T-helper 1 cell treated with Interleukin-12 subunit alpha and Interleukin-12 subunit beta and Interleukin-4 antibody, amounts not matched to agents 30 ng/mL and 1 ng/mL, for 36 hours (primary cell): ENCODE data around the gene MRPL54. TPM values are rescaled to one million over a fixed set of nuclear protein-coding genes. Genes with fewer than 3 reads are reported as not detected.

Source experiments
- intact Hi-C: fragments of 100-400 bp; cut with micrococcal nuclease; formaldehyde crosslinking; loops from one replicate; pipeline ENCODE4 v1.15.1; 2024
- total RNA-seq: library from RNA; stranded (reverse); gene quantifications from 2 replicates; pipeline ENCODE4 v1.2.3, GENCODE V29; 2022

Gene MRPL54
- total RNA-seq, 1 donor from 2014 or later = 94.5 TPM

DNA sequence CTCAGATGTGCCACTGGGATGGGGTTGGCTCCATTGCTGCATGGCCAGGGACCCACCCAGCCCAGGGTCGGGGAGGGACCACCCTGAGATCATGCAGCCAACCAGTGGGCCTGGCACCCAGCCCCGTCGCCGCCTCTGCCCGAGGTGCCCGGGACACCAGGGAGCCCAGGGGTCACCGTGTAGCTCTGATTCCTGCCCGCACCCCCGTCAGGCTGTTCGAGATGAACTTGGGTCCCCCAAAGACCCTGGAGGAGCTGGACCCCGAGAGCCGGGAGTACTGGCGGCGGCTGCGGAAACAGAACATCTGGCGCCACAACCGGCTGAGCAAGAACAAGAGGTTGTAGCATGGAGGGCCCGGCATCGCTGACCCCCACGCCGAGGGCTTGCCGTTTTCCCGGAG is 4.6 kb downstream of the MRPL54 start:
- intact Hi-C loops = no loop called here

DNA sequence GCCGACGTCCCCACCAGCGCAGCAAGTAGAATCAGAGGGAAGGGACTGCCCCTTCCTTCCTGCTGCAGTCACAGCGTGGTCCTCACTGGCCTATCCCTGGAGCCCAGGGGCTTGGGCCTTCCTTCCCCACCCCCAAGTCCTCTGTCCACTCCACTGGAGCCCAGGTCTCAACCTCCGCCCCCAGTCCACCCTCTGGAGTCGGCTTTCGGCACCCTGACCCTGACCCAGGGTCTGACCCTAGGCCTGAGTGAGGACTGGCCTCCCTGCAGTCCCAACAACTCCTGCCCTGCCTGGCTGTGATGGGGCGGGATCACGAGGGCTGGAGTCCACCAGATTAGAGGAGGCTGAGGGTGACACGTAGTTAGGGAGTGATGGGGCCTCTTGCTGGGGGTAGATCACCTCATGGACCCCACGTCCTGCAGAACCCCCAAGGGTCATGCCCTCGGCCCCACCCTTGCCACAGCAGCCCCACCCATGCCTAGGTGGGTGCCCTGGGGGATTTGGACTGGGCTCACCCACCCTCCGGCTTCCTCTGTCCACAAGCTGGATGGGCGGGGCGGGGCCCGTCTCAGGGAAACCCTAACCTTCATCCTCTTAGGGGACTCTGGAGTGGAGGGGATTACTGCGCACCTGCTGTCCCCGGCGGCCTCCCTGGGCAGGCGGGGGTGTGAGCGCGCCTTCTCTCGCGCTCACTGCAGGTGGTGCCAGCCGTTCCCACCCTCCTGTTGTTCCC is 5.7 kb downstream of the MRPL54 start:
- intact Hi-C loops = no loop called here

DNA sequence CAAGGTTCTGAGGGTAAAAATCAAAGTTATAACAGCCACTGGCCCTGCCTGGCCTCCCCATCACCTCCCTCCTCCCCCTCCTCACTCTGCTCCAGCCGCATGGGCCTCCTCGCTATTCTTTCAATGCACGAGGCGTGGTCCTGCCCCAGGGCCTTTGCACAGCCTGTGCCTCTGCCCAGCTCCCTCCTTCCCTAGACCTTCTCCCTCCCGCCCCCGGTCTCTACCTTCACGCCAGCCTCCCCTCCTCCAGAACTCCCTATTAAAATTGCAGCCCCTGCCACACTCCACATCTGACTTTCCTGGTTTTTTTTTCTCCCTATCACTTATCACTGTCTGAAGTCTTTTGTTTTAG is 6.2 kb downstream of the MRPL54 start:
- intact Hi-C loops = no loop called here

DNA sequence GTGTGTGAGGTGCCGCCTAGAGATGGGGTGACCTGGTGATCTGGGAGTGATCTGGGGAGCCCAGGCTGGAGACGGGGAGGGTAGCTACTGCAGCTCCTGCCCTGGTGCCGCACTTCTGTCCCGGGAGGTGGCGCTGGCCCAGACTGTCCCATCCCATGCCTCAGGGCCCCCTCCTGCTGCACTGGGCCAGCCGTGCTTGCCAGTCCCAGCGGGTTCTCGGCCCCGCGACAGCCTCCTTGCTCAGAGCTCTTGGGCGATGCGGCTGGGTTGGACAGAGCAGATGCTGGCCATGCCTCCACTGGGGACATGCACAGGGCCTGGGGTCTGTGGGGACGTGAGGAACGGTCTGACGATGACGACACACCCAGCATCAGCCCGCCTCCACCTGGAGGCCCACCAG is 7.0 kb downstream of the MRPL54 start:
- intact Hi-C loops = no loop called here

DNA sequence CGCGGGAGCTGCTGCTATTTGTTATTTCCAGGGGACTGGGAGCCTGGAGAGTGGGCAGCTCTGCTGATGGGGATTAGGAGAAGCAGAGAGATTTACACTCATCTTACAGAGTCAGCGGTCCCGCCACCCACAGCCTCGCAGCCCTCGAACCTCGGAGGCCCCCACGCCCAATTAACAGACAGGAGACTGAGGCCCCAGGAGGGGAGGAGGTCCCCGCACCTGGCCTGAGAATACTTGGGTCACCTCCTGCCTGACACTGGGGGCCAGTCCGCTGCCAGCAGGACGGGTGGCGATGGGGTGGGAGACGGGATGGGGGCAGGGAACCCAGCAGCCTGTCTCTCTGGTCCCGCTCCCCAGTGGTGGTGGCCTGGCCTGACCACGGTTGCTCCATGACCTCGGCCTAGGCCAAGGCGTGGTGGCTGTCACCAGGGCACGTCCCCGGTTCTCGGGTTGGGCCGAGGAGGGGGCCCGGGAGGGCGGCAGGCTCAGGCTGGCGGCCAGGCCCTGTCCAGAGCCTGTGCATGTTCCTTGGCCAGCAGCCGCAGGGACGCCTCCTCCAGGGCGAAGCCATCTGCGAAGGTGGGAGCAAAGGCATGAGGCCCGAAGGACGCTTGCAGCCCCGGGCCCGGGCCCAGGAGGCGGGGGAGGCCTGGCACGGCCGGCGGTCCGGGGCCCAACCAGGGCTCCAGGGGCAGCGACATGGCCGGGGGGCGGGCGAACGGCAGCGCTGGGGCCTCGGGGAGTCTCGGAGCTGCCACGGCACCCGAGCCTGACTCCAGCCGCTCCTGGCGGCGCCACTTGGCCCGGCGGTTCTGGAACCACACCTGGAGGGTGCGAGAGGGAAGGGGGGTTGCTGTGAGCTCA is 7.9 kb downstream of the MRPL54 start:
- intact Hi-C loops = no loop called here

DNA sequence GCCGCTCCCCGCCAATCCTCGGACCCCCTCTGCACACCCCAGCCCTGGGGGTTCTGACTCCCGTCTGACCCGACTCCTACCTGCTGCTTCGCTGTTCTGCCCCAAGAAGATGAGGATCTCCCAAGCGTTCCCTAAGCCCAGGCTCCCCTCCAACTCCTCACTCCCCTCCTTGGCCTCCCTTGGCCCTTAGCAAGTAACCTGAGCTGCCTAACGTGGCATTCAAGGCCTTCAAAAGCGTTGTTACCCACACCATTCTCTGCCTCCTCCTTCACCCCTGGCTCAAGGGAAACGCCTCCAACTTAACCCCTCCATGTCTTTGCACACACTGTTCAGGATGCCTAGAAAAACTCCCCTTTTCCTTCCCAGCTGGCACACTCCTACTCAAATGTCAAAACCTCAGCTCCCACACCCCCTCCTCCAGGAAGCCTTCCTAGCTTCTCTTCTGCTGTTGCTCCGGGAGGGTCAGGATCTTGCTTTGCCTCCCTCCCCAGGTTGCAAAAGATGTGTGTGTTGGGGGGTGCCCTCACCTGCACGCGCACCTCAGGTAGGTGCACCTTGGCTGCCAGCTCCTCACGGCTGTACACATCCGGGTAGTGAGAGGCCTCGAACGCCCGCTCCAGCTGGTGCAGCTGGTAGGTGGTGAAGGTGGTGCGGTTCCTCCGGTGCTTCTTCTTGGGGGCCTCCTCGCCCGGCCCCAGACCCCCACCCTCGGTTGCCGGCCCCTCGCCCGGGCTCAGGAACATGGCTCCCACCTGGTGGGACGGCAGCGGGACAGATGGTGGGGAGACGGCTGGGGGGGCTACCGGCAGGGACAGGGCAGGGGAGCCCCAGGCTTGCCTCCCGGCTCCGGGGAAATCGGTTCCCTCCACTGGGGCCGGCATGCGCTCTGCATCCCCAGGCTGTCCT is 8.8 kb downstream of the MRPL54 start:
- intact Hi-C loops = no loop called here

DNA sequence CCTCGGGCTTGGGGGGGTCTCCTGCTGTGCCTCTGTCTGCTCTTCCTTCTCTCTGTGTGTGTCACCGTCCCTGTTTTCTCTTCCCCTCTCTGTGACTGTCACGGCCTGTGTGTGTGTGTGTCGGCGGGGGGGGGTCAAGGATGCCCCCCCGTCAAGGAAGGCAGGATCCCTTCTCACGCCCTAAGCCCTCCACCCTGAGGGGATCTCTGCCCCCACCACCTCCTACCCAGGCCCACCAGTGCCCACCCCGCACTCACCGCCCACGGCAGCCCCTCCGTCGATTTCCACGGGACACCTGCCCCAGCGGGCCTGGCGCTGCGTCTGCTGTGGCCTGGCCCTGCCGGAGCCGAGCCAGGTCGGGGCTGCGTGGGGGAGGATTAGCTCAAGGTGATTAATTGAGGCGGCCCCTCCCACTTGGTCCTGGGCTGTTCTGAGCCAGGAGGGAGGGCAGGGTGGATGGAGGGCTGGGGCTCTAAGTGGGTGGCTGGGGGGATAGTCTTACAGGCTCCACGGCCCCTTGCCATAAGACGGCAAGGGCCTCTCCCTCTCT is 9.5 kb downstream of the MRPL54 start, which contains the start of gene RAX2:
Gene RAX2 (minus strand): TSS at position 323 of the 550 bp plus-strand sequence. CDS start 486 bp downstream, outside the sequence.
- intact Hi-C loops = no loop called here

DNA sequence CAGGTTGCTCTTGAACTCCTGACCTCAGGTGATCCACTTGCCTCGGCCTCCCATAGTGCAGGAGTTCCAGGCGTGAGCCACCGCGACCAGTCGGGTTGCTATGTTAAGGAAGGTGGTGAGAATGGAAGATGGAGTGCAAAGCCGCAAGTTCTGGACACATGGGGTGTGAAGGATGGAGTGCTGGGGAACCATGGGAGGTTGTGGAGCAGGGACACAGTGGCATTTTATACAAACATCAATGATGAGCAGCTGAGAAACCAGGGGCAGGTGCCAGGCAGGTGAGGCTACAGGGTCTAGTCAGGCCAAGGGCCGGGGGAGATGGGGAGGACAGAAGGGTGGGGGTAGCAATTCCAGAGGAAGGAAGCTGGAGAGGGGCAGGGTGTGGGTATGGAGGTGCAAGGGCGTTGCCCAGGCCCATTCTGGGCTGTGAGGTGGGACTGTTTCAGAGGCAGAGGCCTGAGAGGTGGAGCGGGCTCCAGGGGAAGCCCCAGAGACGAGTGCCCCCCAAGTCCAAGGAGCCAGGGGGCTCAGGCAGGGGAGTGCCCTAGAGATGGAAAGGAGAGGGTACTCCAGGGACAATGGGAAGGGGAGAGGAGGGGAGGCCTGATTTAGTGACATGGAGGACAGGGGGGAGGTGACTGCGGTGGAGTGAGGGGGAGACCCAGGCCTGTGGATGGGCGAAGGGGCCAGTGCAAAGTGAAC is 11.5 kb downstream of the MRPL54 start:
- intact Hi-C loops = no loop called here

DNA sequence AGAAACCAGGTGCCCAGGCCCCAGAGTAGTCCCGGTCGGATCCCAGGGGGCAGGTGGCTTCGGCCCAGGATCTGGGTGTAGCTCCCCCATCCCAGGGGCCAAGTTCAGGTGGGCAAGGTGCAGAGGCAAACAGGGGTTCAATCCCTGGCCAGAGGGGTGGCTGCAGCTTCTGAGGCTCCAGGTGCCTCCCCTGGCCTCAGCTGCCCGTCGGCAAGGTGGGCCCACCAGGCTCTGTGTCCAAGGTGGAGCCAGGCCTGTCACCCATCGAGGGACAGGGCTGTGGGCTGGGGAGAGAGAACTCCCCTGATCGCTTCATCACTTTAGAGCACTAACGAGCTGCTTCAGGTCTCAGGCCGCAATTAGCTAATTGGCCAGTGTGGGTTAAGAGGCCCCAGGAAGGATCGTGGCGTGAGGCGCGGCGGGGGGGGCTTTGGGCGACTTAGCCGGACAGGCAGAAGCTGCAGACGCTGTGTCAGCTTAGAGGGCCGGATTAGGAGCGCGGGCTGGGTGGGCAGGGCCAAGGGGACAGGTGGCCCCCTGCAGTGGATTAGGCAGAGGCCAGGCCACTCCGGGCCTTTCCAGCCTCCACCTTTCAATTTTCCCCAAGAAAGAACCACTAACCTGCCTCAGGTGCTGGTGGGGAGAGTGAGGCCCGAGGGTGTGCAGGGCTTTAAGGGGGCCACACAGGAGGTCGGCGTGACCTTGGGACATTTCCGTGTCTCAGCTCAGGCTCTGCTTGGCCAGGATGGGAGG is 12.3 kb downstream of the MRPL54 start:
- intact Hi-C loops = no loop called here

DNA sequence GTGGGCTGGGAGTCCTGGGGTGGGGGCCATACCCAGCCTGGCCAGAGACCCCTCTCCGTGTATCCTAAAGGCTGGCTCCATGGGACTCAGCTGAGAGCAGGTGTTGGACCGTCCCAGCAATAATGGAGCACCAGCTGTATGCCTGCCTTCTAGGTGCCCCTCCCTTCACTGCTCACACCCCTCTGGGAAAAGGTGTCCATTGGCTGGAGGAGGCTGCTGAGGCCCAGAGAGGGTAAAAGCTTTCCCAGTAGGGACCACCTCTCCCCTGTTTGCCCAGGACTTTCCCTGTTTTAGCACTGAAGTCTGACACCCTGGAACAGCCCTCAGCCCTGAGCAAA is 12.9 kb downstream of the MRPL54 start:
- intact Hi-C loops = no loop called here

DNA sequence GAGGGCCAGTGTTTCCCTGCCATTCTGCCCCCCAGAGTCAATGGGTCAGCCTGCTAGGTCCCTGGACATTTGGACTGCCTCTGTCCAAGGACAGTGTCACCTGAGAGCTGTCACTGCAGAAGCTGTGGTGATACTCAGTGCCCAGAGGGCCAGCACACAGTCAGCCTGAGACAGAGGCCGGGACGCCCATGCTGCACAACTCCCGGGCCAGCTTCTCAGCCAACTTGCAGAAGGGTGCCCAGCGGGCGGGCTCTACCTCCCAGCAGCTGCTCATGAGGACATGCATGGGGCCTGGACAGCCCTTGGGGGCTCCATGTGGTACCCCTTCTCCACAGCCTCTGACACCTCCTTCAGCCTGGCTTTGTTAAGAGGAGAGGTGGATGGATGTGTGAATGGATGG is 13.3 kb downstream of the MRPL54 start:
- intact Hi-C loops = no loop called here

DNA sequence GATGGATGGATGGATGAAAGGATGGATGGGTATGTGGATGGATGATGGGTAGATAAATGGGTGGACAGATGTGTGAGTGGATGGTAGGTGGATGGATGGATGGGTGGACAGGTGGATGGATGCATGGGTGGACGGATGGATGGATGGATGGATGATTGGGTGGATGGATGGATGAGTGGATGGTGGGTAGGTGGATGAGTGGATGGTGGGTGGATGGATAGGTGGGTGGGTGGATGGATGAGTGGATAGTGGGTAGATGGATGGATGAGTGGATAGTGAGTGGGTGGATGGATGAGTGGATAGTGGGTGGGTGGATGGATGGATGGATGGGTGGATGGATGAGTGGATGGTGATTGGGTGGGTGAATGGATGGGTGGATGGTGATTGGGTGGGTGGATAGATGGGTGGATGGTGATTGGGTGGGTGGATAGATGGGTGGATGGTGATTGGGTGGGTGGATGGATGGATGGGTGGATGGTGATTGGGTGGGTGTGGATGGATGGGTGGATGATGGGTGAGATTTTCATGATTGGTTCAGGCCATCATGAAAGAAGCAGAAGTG is 14.1 kb downstream of the MRPL54 start:
- intact Hi-C loops = no loop called here

DNA sequence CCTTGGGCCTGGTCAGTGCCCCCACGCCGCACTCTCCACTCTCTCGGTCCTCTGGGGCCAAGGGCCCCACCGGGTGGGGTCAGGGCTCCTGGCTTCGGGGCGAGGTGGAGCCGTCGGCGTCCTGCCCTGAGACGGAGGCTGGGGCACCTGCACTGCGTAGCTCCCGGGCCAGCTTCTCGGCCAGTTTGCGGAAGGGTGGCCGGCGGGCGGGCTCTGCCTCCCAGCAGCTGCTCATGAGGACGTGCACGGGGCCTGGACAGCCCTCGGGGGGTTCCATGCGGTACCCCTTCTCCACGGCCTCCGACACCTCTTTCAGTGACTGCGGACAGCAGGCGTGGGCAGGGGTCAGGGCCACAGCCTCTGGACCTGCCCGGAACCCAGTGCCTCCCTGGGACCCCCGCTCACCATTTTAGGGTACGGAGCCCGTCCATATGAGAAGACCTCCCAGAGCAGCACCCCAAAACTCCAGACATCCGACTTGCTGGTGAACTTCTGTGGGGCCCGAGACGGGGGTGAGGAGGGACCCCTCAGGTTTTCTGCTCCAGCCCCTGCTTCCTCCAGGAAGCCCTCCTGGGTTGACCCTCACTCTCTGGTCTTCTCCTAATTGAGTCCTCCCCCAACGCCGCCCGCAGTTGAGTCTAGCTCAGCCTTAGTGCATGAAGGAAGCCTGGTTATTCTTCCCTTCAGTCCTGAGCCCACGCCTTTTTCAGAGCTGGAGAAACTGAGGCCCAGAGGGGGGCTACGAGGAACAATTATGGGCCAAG is 15.8 kb downstream of the MRPL54 start:
- intact Hi-C loops = no loop called here

DNA sequence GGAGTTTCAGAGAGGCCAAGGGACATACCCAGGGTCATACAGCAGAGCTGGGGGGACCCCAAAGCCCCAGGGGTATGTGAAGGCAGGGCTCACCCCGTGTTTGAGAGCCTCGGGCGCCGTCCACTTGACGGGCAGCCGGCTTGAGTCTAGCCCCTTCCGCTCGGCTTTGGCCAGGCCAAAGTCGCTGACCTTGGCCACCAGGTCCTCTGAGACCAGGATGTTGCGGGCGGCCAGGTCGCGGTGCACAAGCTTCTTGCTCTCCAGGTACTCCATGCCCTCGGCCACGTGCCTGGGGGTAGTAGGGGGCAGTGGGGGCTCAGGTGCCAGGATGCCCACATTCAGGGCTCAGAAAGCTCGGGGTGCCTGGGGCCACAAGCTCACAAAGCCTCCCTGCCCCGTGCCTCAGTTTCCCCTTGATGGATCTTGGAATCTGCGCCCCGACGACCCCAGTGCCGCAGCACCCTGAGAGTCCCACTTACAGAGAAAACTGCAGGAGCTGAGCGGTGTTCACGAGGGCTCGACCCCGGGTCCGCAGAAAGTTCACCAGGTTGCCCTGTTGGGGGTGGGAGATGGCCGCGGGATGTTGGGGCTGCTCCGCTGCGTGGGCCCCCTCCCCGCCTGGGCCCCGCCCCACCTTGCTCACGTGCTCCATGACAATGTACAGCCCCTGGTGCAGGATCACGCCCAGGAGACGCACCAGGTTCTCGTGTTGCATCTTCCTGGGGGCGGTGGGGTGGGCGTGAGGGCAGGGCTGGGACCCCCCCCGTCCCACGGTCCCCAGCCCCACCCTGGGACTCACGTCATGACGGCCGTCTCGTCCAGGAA is 16.6 kb downstream of the MRPL54 start:
- intact Hi-C loops = no loop called here

DNA sequence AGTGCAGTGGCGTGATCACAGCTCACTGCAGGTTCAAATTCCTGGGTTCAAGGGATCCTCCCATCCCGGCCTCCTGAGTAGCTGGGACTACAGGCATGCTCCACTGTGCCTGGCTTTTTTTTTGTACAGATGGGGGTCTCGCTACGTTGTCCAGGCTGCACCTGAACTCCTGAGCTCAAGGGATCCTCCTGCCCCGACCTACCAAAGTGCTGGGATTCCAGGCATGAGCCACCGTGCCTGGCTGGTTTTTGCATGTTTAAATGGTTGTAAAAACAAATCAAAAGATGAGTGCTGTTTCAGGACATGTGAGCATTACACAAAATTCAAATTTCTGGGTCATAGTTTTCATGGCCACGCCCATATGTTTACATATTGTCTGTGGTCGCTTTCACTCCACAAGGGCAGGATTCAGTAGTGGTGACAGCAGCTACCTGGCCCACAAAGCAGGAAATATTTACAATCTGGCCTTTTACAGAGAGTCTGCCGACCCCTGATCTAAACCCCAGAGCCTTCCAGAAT is 18.4 kb downstream of the MRPL54 start:
- intact Hi-C loops = loop anchor here (5.0 kb wide), 1 partner anchor 41 kb away; no protein-coding TSS in a partner anchor

DNA sequence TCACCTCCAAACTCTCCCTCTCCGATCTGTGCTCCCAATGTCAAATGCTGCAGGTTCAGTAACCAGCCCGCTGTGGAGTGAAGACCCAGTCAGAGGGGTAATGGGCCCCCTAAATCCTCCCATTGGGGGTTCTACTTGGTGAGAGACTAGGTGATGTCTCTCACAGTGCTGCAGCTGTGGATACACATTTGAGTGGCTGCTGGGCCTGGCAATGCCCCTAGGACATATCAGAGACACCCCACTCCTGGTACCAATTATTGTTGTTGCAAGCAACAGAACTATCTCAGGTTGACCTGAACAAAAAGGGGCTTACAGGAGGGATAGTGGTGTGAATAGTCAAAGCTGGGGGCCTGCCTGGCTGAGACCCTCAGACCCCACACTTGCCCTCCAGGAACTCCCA is 19.1 kb downstream of the MRPL54 start:
- intact Hi-C loops = loop anchor here (5.0 kb wide), 1 partner anchor 41 kb away; no protein-coding TSS in a partner anchor

DNA sequence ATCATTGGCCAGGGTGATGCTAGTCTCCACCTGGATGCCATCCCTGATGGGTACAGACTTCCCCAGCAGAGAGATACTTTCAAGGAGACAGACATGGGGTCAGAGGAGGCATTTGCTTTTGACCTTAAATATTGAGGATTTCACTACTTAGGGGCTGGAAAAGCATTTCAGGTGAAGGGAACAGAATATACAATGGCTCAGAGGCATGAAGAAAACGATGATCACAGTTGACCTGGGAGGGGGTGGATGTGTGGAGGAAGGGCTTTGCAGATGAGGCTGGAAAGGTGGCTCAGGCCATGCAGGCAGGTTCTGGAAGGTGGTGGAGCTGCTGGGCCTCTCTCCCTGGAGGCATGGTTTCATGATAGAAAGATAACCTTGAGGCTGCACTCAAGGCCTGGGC is 19.8 kb downstream of the MRPL54 start:
- intact Hi-C loops = loop anchor here (5.0 kb wide), 1 partner anchor 40 kb away; no protein-coding TSS in a partner anchor

DNA sequence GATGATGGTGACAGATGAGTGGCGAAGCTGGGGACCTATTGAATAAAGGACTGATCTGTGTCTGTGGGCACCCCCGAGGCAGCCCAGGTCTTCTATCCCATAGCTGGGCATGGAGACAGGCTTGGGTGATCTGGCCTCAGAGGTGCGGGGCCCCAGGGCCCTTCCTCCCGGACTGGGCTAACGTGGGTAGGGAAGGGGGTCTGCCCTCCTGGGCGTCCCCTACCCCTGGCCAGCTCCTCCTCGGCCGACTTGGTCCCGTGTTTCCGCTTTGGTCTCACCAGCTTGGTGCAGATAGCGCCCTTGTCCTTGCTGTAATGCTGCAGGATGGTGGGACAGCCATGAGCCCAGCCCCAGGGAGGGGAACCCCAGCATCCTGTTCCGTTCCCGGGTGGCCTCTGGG is 20.4 kb downstream of the MRPL54 start:
- intact Hi-C loops = loop anchor here (5.0 kb wide), 1 partner anchor 39 kb away; no protein-coding TSS in a partner anchor
